NOMO-1 treated with DMSO at 0.1 percent for 48 hours (cell line): ENCODE results near the gene STK35.
A peak's percentile ranks its signal among the peaks of the same experiment; 100 is the strongest.
"Not testable (repeated sequence)": the region's sequence is repeated elsewhere in the genome, so short reads cannot be mapped to it uniquely, and the experiment has no call there.

ENCODE experiments used
- DNase-seq: peaks from one replicate; lab custom pipeline; 2025; ENCODE audit not compliant: unreplicated experiment; lab: John Stamatoyannopoulos, UW

The STK35 gene

GRCh38 chr20:2156666-2157624 lies 55.3 kb downstream of the STK35 start:
- no peak for DNase-seq

- DNase-seq = no peak
These were observed 60.6 kb downstream of the STK35 start for GRCh38 chr20:2162125-2162822.

DNA sequence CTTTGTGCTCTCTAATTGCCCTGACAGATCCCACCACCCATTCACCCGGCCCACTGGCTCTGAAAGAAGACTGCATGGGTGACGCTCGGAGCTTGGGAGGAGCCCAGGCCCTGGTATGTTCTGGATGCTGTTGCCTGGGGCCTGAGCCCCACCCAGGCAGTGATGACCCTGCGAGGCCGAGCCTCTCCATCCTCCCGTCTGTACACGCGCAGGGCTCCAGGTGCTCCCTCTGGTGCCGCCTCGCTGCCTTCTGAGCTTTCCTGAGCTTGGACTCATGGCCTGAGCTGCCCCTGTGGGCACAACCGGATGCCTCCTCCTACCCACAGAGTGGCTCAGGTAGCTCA lies 61.2 kb downstream of the STK35 start:
- DNase-seq = no peak

DNA sequence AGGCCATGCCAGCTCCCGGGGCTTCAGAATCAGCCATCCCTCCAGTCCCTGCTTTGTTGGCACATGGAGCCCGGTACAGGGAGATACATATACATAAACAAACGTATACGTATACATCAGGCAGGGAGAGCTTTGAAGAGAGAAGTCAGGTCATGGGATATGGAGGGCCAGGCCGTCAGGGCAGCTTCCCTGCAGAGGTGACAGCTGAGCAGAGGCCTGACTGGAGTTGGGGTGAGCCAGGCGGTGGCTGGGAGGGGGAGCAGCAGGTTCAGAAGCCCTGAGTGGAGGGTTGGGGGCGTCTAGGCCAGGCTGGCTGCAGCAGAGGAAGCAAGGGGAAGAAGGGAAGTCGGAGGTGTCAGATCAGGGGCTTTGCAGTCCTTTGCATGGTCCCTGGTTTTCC lies 61.7 kb downstream of the STK35 start:
- DNase-seq = no peak

- no peak for DNase-seq
These were observed 62.1 kb downstream of the STK35 start for GRCh38 chr20:2163757-2164156.

DNA sequence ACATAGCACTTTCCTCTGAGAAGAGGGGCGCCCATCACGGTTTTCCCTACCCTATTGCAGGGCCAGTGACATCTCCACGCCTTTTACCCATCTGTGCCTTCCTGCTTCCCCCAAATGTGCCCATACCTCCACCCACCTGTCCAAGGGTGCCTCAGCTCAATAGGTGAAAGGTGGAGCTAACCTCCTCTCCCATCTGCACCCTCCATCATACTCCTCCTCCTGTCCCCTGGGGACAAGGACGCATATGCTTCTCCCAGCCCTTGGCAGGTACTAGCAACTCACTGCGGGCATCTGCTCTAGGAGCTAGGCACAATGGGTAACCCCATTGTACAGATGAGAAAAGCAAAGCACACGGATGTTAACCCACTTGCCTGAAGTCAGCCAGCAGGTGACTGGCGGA lies 62.8 kb downstream of the STK35 start:
- DNase-seq = no peak

DNA sequence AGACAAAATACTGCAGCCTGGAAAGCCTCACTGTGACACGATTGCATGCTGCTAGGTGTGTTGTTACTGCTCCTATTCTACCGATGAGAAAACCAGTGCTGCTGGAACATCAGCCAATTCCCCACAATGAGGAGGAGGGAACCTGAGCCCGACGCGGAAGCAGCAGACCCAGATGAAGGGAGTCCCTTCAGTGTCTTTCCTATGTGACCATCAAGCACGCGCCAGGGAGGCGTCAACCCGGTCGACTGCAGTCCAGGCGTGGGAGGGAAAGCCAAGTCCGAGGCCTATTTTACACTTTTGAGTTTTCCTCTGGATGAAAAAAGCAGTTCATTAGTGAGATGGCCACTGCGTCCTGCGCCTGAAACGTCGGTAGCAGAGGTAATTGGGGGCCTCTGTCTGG lies 63.3 kb downstream of the STK35 start:
- DNase-seq = no peak

DNA sequence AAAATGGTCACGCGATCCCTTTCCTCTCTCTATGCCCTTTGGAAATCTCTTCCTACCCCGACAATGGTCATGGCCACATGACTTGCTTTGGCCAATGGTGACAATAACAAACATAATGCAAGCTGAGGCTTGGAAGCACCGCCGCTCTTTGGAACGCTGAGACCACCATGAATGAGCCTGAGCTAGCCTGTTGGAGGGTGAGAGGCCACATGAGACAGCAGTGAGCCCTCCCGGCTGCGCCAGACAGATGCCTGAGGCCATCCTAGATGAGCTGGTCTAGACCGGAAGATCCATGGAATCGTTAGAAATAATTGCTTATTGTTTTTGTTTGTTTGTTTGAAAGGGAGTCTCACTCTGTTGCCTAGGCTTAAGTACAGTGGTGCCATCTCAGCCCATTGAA lies 64.2 kb downstream of the STK35 start:
- no peak for DNase-seq

DNA sequence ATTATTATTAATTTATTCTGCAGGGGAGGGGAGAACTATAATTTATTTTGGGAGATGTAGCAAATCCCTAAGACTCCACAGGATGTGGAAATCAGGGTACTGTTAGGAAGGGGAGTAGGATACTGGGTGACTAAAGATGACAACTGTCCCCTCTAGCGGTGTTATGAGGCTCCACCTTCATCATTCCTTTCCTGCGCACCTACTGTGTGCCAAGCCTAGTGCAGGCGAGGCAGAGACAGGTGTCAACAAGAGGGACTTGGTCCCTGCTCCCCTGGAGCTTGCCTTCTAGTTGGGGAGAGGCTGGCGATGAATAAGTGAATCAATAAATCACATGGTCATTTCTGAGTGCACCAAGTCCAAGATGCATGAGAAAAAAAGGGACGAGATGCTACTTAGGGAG lies 65.5 kb downstream of the STK35 start:
- no peak for DNase-seq

- DNase-seq = no peak
These were observed 67.3 kb downstream of the STK35 start for GRCh38 chr20:2168946-2169345.

- DNase-seq = peak; percentile 57
These were observed 67.9 kb downstream of the STK35 start for GRCh38 chr20:2169456-2170088.

DNA sequence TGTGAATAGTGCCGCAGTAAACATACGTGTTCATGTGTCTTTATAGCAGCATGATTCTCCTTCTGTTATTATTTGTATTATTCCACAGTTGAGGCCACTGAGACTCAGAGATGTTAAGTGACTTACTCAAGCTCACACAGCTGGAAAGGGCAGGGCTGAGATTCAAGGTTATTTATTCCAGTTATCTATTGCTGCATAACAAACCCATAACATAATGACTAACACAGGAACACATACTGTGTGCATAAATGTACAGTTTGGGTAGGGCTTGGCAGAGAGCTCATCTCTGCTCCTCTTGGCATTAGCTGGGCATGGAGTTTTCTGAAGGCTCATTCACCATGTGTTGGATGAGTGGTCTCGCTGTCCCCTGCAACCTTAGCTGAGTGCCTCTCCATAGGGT lies 68.8 kb downstream of the STK35 start:
- DNase-seq = no peak

DNA sequence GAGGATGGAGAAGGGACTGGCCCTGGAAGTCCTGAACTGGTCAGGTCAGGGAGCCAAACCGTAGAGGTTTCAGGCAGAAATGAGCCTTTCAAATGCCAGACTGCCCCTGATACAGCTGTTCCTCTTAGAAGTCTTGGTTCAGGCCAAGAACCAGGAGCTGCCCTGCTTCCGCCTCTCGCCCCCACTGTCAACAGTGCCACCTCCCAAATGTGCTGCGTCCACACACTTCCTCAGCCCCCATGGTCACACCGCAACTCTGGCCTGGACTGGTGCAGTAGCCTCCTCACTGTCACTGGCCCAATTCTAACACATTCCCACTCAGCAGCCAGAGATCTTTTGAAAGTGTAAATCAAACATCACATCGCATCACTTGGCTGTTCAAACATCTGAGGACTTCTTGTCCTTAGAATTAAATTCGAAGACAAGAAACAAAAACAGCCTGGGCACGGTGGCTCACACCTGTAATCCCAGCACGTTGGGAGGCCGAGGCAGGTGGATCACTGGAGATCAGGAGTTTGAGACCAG lies 69.7 kb downstream of the STK35 start:
- DNase-seq = no peak

DNA sequence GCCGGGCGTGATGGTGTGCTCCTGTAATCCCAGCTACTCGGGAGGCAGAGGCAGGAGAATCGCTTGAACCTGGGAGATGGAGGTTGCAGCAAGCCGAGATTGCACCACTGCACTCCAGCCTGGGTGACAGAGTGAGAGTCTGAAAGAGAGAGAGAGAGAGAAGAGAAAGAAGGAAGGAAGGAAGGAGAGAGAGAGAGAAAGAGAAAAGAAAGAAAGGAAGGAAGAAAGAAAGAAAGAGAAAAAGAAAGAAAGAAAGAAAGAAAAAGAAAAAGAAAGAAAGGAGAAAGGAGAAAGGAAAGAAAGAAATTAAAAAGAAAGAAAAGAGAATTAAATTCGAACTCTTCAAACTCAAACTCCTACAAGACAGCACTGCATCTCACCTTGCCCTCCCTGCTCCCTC lies 70.2 kb downstream of the STK35 start:
- not testable (repeated sequence) for DNase-seq

- peak; percentile 45 for DNase-seq
These were observed 70.9 kb downstream of the STK35 start for GRCh38 chr20:2172305-2173175.

GRCh38 chr20:2173186-2173585 lies 71.6 kb downstream of the STK35 start:
- DNase-seq = no peak

GRCh38 chr20:2174067-2174466 lies 72.4 kb downstream of the STK35 start:
- DNase-seq = no peak

GRCh38 chr20:2176946-2177345 lies 75.3 kb downstream of the STK35 start:
- no peak for DNase-seq

DNA sequence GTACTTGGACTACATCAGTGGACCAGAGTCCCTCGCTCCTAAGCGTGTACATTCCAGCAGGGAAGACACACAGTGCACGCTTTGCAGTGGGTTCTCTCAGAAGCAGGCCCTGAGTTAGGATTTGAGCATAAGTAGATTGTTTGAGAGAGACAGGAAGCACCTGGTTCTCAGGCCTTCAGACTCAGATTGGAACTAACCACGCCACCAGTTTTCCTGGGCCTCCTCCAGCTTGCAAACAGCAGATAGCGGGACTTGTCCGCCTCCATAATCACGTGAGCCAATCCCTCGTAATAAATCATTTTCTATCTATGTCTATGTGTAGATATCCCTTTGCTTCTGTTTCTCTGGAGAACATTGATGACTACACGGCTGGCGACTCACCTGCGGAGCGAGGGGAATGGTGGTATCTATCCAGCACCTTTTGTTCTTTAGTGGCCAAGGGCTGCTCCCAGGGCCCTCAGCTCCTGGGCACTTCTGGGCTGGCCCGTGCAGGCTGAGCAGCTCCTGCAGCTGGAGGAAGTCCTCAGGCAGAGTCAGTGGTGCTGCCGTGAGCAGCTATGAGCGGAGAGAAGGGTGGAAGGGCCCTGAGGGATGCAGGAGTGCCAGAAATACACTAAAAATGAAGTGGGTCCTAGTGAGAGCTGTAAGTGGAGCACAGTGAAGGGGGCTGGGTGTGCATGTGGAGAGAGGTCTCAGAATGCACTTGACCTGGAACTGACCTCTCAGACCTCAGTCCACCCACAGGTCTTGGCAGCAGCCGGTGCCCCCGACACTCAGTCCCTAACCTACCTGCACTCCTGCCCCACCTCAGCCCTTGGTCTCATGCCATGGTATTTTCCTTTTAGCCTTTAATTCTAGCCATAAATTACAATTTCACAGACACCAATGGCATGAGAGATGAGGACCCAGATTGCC lies 76.9 kb downstream of the STK35 start:
- DNase-seq = no peak

GRCh38 chr20:2179233-2179580 lies 77.6 kb downstream of the STK35 start:
- DNase-seq = no peak
